Kidney (tissue), 14 donors: ENCODE measurements around the gene NPDC1. TPM values are rescaled to one million over a fixed set of nuclear protein-coding genes. Genes with fewer than 3 reads are reported as not detected.

ENCODE experiments used
- DNase-seq, 5 donors: peaks; one replicate each; pipeline ENCODE4 v3.0.0-alpha.2; 2013 to 2020
- FAIRE-seq: peaks from 2 replicates; lab custom pipeline; 2012; peaks lifted over from hg19 to GRCh38; lab: Jason Lieb, UNC
- H3K27ac ChIP-seq, 2 donors: one replicate each; pipeline ENCODE4 v1.7.0; 2013; ENCODE audit warnings: low read depth in 2 of 2, low read length in 2 of 2, inconsistent platforms in 1 of 2
- H3K27me3 ChIP-seq: one replicate; pipeline ENCODE4 v1.7.1; 2013; ENCODE audit warnings: low read length, inconsistent platforms; ENCODE audit not compliant: control insufficient read depth, insufficient read depth
- H3K36me3 ChIP-seq, 3 donors: one replicate each; pipeline versions ENCODE4 v1.7.0 to v1.7.1; 2013; ENCODE audit warnings: low read length in 3 of 3, control low read depth in 1 of 3, inconsistent platforms in 1 of 3; ENCODE audit not compliant: insufficient read depth in 3 of 3, control insufficient read depth in 2 of 3
- H3K4me1 ChIP-seq, 3 donors: one replicate each; pipeline versions ENCODE4 v1.7.0 to v1.7.1; 2013; ENCODE audit warnings: low read length in 3 of 3, inconsistent platforms in 1 of 3, low read depth in 1 of 3; ENCODE audit not compliant: control insufficient read depth in 2 of 3, insufficient read depth in 2 of 3
- H3K4me3 ChIP-seq, 3 donors: one replicate each; pipeline versions ENCODE4 v1.7.0 to v1.8.1; 2013; ENCODE audit warnings: low read length in 3 of 3, control low read depth in 1 of 3, inconsistent platforms in 1 of 3
- H3K9ac ChIP-seq, 3 donors: one replicate each; pipeline versions ENCODE4 v1.7.0 to v1.7.1; 2013; ENCODE audit warnings: low read length in 3 of 3, control low read depth in 1 of 3, inconsistent platforms in 1 of 3
- H3K9me3 ChIP-seq, 3 donors: one replicate each; pipeline versions ENCODE4 v1.7.0 to v1.7.1; 2013; ENCODE audit warnings: low read length in 3 of 3, control low read depth in 1 of 3, inconsistent platforms in 1 of 3; ENCODE audit not compliant: control insufficient read depth in 2 of 3, insufficient read depth in 1 of 3
- CTCF ChIP-seq: IDR thresholded peaks from 3 replicates; pipeline ENCODE4 v1.5.1; 2012; ENCODE audit warnings: mild to moderate bottlenecking, moderate library complexity, borderline replicate concordance; ENCODE audit not compliant: insufficient read depth; ENCODE audit errors: extremely low read depth
- intact Hi-C: fragments of 100-400 bp; cut with DNase I; formaldehyde crosslinking; loops from one replicate; pipeline ENCODE4 v1.11.1; 2022
- polyA plus RNA-seq: library from polyadenylated mRNA; stranded (reverse); fragments of 350-450 nt; fragmentation: Illumina TruSeq; extraction: RNeasy Lipid Tissue Mini Kit (QIAGEN cat#74804); gene quantifications from one replicate; pipeline ENCODE4 v1.2.3, GENCODE V29; 2014; ENCODE audit warnings: low read depth, low replicate concordance; ENCODE audit not compliant: insufficient read depth
- total RNA-seq: library from RNA; stranded (reverse); fragmentation: NEBNext Ultra II Directional; extraction: Animal tissue kit (Norgen Biotek cat#: 25700); gene quantifications from one replicate; pipeline ENCODE4 v1.2.1, GENCODE V29; 2021
- donor health status: control.
- donor health status: control.
- donor health status: control.
- donor health status: control.
- donor health status: control.
- donor health status: DM: yes; HTN: yes; CAD: no.
- donor health status: Normal renal cell carcinoma (clear cell type).

NPDC1 gene
- total and polyA plus RNA-seq, 2 donors from 2014 or later = 80.2 to 189 TPM

- Histone ChIP-seq H3K4me1 (peaks cover 0 to 9% (median 0%) of the 10 kb centered on the region in 3 donors), H3K36me3 (peaks cover 4 to 11% (median 4%) of the 10 kb centered on the region in 3 donors), H3K27me3 (no peaks in the 10 kb centered on the region), H3K9ac (peak overlapping the region in 1 of 3 donors; percentile 63), H3K9me3 (no peaks in the 10 kb centered on the region), H3K27ac (no peak overlapping the region), H3K4me3 (peak overlapping the region in 1 of 3 donors; percentile 74)
- TF ChIP-seq CTCF = no peak
- no peak for FAIRE-seq
- DNase-seq = no peak
- intact Hi-C loops = no loop called here
These were observed 42.1 kb upstream of the NPDC1 start for GRCh38 chr9:137088121-137088520.

DNA sequence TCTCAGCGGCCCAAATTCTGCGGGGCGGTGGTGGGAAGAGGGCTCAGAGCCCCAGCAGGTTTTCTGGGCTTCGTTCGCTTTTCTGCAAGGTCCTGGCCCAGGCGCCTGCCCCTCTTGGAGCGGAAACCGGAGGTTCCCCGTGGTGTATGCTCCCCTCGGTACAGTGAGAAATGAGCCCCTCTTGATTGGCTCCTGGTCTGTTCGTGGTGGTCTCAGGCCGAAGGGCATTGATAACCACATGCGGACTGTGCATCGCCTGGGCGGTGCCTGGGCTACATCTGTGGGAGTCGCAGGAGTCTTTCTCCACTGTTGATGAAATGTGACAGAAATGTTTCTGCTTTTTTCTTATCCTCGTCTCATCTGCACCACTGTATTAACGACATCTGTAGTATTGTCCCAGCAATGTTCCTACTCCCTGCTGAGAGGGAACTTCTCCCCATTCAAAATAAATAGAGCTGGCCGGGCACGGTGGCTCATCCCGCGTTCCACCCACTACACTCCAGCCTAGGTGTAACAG lies 41.5 kb upstream of the NPDC1 start:
- peak overlapping the region in 1 of 2 donors; percentile 67 for H3K27ac ChIP-seq
- DNase-seq = peak in 2 of 5 donors; percentile 16 to 23
- peaks cover 0 to 9% (median 0%) of the 10 kb centered on the region in 3 donors for H3K4me1 ChIP-seq
- intact Hi-C loops = no loop called here
- H3K36me3 ChIP-seq = peaks cover 2 to 10% (median 4%) of the 10 kb centered on the region in 3 donors
- FAIRE-seq = no peak
- H3K9ac ChIP-seq = peak overlapping the region in 2 of 3 donors; percentile 33 to 63
- no peaks in the 10 kb centered on the region for H3K9me3 ChIP-seq
- H3K4me3 ChIP-seq = peak overlapping the region; percentile 52 to 74 (median 64)
- TF ChIP-seq CTCF = no peak
- H3K27me3 ChIP-seq = no peaks in the 10 kb centered on the region

DNA sequence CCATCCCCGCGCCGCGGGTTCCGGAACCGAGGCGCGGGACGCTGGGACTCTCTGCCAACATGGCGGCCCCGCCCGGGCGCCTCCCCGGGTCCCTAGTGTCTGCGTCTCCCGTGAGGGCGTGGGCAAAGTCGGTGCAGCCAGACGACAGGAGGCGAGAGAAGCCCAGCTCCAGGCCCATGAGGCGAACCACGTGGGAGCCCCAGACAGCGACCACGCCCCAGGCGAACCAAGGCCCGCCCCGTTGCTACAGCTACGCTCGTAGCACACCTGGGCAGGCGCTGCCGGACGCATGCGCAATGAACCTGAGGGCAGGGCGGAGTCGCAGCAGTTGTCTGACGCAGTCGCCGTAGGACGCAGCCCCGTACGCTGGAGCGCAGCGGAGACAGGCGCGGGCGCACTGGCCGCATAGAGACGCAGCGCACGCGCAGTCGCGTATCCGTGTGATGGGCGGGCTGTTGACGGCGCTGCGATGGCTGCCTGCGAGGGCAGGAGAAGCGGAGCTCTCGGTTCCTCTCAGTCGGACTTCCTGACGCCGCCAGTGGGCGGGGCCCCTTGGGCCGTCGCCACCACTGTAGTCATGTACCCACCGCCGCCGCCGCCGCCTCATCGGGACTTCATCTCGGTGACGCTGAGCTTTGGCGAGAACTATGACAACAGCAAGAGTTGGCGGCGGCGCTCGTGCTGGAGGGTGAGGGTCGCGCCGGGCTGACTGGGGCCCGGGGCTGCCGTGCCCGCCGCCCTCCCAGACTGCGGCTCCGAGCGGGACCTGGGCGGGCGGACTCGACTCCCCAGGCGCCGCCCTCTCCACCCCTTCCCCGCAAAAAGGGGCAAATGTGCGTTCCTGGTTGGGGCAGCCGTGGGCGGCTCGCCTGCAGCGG lies 40.8 kb upstream of the NPDC1 start, which contains the start of gene MAN1B1:
TSS of gene MAN1B1 (plus strand) at position 455 of the 878 bp plus-strand sequence. CDS start at position 470, 15 bp downstream.
- H3K9me3 ChIP-seq = no peaks in the 10 kb centered on the region
- FAIRE-seq (peak; percentile 11), DNase-seq (peak; percentile 99 to 100 (median 99))
- peaks cover 0 to 9% (median 0%) of the 10 kb centered on the region in 3 donors for H3K4me1 ChIP-seq
- no peak for TF ChIP-seq CTCF
- H3K27me3 ChIP-seq = no peaks in the 10 kb centered on the region
- intact Hi-C loops = no loop called here
- peaks cover 2 to 10% (median 5%) of the 10 kb centered on the region in 3 donors for H3K36me3 ChIP-seq
- peak within 1 kb of the TSS; percentile 22 to 66 (median 57) for H3K9ac ChIP-seq
- peak within 1 kb of the TSS; percentile 82 for H3K27ac ChIP-seq
- peak within 1 kb of the TSS; percentile 52 to 74 (median 64) for H3K4me3 ChIP-seq
